H9 (cell line): ENCODE data around the gene ABLIM3. TPM values are rescaled to one million over a fixed set of nuclear protein-coding genes. Genes with fewer than 3 reads are reported as not detected.

Source experiments
- DNase-seq: peaks from one replicate; pipeline ENCODE4 v3.0.0-alpha.2; 2017
- H2AFZ ChIP-seq: one replicate; pipeline ENCODE4 v1.6.1; 2013; ENCODE audit warnings: mild to moderate bottlenecking, low read length, control low read depth, moderate library complexity
- H2AK5ac ChIP-seq: 2 replicates; pipeline ENCODE4 v1.6.1; 2013; ENCODE audit warnings: low read length, control low read depth, mixed read lengths; ENCODE audit not compliant: insufficient read length
- H2BK120ac ChIP-seq: one replicate; pipeline ENCODE4 v1.6.1; 2013; ENCODE audit warnings: low read depth, mild to moderate bottlenecking, low read length, control low read depth, inconsistent platforms; ENCODE audit not compliant: poor library complexity, severe bottlenecking
- H2BK12ac ChIP-seq: 2 replicates; pipeline ENCODE4 v1.6.1; 2013; ENCODE audit warnings: low read length, control low read depth, mixed read lengths, low read depth; ENCODE audit not compliant: insufficient read length
- H2BK15ac ChIP-seq: 2 replicates; pipeline ENCODE4 v1.6.1; 2013; ENCODE audit warnings: low read depth, low read length, control low read depth
- H2BK20ac ChIP-seq: one replicate; pipeline ENCODE4 v1.6.1; 2013; ENCODE audit warnings: low read depth, mild to moderate bottlenecking, low read length, control low read depth, inconsistent platforms; ENCODE audit not compliant: poor library complexity, severe bottlenecking
- H2BK5ac ChIP-seq: 2 replicates; pipeline ENCODE4 v1.6.1; 2013; ENCODE audit warnings: low read length, control low read depth, mixed read lengths; ENCODE audit not compliant: insufficient read length
- H3K14ac ChIP-seq: 2 replicates; pipeline ENCODE4 v1.6.1; 2013; ENCODE audit warnings: low read length, control low read depth; ENCODE audit not compliant: insufficient read depth
- H3K18ac ChIP-seq: 2 replicates; pipeline ENCODE4 v1.6.1; 2013; ENCODE audit warnings: low read depth, mild to moderate bottlenecking, mixed read lengths, low read length, control low read depth; ENCODE audit not compliant: insufficient read length
- H3K23ac ChIP-seq: 2 replicates; pipeline ENCODE4 v1.6.1; 2013; ENCODE audit warnings: low read length, control low read depth, mixed read lengths, low read depth; ENCODE audit not compliant: insufficient read length
- H3K23me2 ChIP-seq: 2 replicates; pipeline ENCODE4 v1.6.1; 2013; ENCODE audit warnings: low read depth, mild to moderate bottlenecking, mixed read lengths, low read length, control low read depth; ENCODE audit not compliant: insufficient read length, poor library complexity, severe bottlenecking
- H3K27ac ChIP-seq: 2 replicates; pipeline ENCODE4 v1.5.1; 2013; ENCODE audit warnings: low read length, control low read depth, mixed read lengths, low read depth; ENCODE audit not compliant: insufficient read length
- H3K27me3 ChIP-seq: 2 replicates; pipeline ENCODE4 v1.6.1; 2013; ENCODE audit warnings: low read length, control low read depth, inconsistent platforms; ENCODE audit not compliant: insufficient read depth
- H3K4ac ChIP-seq: 2 replicates; pipeline ENCODE4 v1.6.1; 2013; ENCODE audit warnings: low read depth, mild to moderate bottlenecking, control low read depth, inconsistent platforms, low read length, moderate library complexity
- H3K4me1 ChIP-seq: 2 replicates; pipeline ENCODE4 v1.6.1; 2013; ENCODE audit warnings: low read length, control low read depth, inconsistent platforms; ENCODE audit not compliant: insufficient read depth
- H3K4me2 ChIP-seq: 2 replicates; pipeline ENCODE4 v1.6.1; 2013; ENCODE audit warnings: low read length, control low read depth, mixed read lengths; ENCODE audit not compliant: insufficient read length, insufficient read depth
- H3K56ac ChIP-seq: 2 replicates; pipeline ENCODE4 v1.6.1; 2013; ENCODE audit warnings: low read depth, mild to moderate bottlenecking, mixed read lengths, low read length, control low read depth; ENCODE audit not compliant: insufficient read length
- H3K79me1 ChIP-seq: 2 replicates; pipeline ENCODE4 v1.6.1; 2013; ENCODE audit warnings: low read depth, mild to moderate bottlenecking, moderate library complexity, low read length, control low read depth, inconsistent platforms; ENCODE audit not compliant: insufficient read depth, poor library complexity, severe bottlenecking
- H3K79me2 ChIP-seq: 2 replicates; pipeline ENCODE4 v1.6.1; 2013; ENCODE audit warnings: low read length, control low read depth, inconsistent platforms; ENCODE audit not compliant: insufficient read depth
- H3K9ac ChIP-seq: 2 replicates; pipeline ENCODE4 v1.6.1; 2013; ENCODE audit warnings: low read length, control low read depth, mixed read lengths; ENCODE audit not compliant: insufficient read length; ENCODE audit errors: extremely low read depth
- H3K9me3 ChIP-seq: one replicate; pipeline ENCODE4 v1.6.1; 2013; ENCODE audit warnings: low read depth, low read length, inconsistent platforms; ENCODE audit not compliant: control insufficient read depth
- H3T11ph ChIP-seq: one replicate; pipeline ENCODE4 v1.6.1; 2013; ENCODE audit warnings: mild to moderate bottlenecking, low read length, control low read depth, inconsistent platforms
- H4K20me1 ChIP-seq: one replicate; pipeline ENCODE4 v1.6.1; 2013; ENCODE audit not compliant: control insufficient read depth, insufficient read length, insufficient read depth
- H4K5ac ChIP-seq: 2 replicates; pipeline ENCODE4 v1.6.1; 2013; ENCODE audit warnings: low read depth, mild to moderate bottlenecking, mixed read lengths, low read length, control low read depth; ENCODE audit not compliant: insufficient read length
- H4K8ac ChIP-seq: replicated peaks from 2 replicates; pipeline ENCODE4 v1.6.1; 2013; ENCODE audit warnings: low read length, control low read depth, mixed read lengths, low read depth; ENCODE audit not compliant: insufficient read length
- H4K91ac ChIP-seq: 2 replicates; pipeline ENCODE4 v1.6.1; 2013; ENCODE audit warnings: low read depth, mild to moderate bottlenecking, moderate library complexity, mixed read lengths, low read length, control low read depth; ENCODE audit not compliant: insufficient read length
- H3K27ac Mint-ChIP-seq, 3 experiments: 2 replicates in 2 of 3; 3 replicates in 1 of 3; pipeline ENCODE4 v1.8.0; 2020 to 2021; ENCODE audit warnings: mixed read lengths in 3 of 3, mild to moderate bottlenecking in 1 of 3, moderate library complexity in 1 of 3
- H3K27me3 Mint-ChIP-seq: 2 replicates; pipeline ENCODE4 v1.8.0; 2021; ENCODE audit warnings: low read depth, mild to moderate bottlenecking, moderate library complexity, mixed read lengths
- H3K36me3 Mint-ChIP-seq, 3 experiments: 2 replicates in 2 of 3; 3 replicates in 1 of 3; pipeline ENCODE4 v1.8.0; 2020 to 2021; ENCODE audit warnings: low read depth in 3 of 3, mixed read lengths in 3 of 3; ENCODE audit not compliant: insufficient read depth in 1 of 3
- H3K4me1 Mint-ChIP-seq, 2 experiments: 2 replicates each; pipeline ENCODE4 v1.8.0; 2020; ENCODE audit warnings: mixed read lengths in 2 of 2
- H3K4me3 Mint-ChIP-seq, 2 experiments: 2 replicates in 1 of 2; 3 replicates in 1 of 2; pipeline ENCODE4 v1.8.0; 2020 to 2021; ENCODE audit warnings: mild to moderate bottlenecking in 2 of 2, mixed read lengths in 2 of 2, moderate library complexity in 1 of 2
- H3K9me3 Mint-ChIP-seq, 2 experiments: 2 replicates in 1 of 2; 3 replicates in 1 of 2; pipeline ENCODE4 v1.8.0; 2020; ENCODE audit warnings: mild to moderate bottlenecking in 2 of 2, mixed read lengths in 2 of 2, moderate library complexity in 1 of 2
- WGBS: extraction: QIAGEN DNeasy Blood & Tissue Kit; methylation state at CpG from one replicate; pipeline ENCODE4 v1.1.7; 2013; ENCODE audit warnings: missing lambda C conversion rate, low lambda C conversion rate, mixed read lengths; ENCODE audit not compliant: insufficient read length; ENCODE audit errors: extremely low coverage; 5-methylcytosine and 5-hydroxymethylcytosine counted together
- total RNA-seq: library from RNA; stranded (reverse); gene quantifications from 2 replicates; pipeline ENCODE4 v1.2.1, GENCODE V29; 2021
- TF ChIP-seq, protein P1 (sequence below): fragments of 200-600 bp; sonication (generic); conservative IDR thresholded peaks from 3 replicates; pipeline ENCODE4 v1.8.0; 2021; ENCODE audit warnings: antibody characterized with exemption, mild to moderate bottlenecking

The ABLIM3 gene
- total RNA-seq, 1 experiment from 2014 or later: 0.20 TPM

DNA sequence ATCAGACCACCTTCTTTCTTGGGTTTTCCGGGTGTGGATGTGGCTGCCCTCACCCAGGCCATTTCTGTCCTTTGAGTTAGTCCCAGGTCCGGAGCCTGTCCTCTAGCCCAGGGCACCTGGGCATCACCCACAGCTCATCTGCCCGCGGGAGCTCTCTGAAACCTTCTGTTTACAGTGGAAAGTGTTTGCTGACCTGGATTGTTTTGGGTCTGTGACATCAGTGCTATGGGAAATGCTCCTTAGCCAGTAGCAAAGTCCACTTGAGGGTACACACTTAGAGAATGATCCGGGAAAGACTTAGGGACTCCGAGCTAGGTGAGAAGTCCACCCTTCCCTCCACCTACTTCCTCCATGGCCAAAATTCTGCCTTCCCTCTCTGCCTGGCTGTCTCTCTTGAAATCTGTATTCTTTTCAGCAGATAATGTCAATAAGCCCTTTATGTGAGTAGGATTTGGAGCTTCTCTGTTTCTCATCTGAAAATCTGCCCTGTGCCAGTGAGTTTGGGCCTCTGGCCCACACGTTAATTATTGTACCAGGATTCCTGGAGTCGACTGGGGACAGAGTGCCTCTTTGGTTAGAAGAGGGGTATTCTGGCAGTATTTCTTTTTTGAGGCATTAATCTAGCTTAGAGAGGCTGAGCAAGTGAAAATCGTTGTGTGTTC is 19.9 kb downstream of the ABLIM3 start:
- no peak overlapping the region for H3K18ac ChIP-seq
- no peak overlapping the region for H2AK5ac ChIP-seq
- no peaks in the 10 kb centered on the region for H3K4me1 Mint-ChIP-seq
- no peaks in the 10 kb centered on the region for H3K23me2 ChIP-seq
- no peak overlapping the region for H2BK120ac ChIP-seq
- H3K14ac ChIP-seq: no peak overlapping the region
- no peak overlapping the region for H2BK5ac ChIP-seq
- H3K27ac ChIP-seq: no peak overlapping the region
- TF ChIP-seq, protein P1, sequence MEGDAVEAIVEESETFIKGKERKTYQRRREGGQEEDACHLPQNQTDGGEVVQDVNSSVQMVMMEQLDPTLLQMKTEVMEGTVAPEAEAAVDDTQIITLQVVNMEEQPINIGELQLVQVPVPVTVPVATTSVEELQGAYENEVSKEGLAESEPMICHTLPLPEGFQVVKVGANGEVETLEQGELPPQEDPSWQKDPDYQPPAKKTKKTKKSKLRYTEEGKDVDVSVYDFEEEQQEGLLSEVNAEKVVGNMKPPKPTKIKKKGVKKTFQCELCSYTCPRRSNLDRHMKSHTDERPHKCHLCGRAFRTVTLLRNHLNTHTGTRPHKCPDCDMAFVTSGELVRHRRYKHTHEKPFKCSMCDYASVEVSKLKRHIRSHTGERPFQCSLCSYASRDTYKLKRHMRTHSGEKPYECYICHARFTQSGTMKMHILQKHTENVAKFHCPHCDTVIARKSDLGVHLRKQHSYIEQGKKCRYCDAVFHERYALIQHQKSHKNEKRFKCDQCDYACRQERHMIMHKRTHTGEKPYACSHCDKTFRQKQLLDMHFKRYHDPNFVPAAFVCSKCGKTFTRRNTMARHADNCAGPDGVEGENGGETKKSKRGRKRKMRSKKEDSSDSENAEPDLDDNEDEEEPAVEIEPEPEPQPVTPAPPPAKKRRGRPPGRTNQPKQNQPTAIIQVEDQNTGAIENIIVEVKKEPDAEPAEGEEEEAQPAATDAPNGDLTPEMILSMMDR: no peak
- no peaks in the 10 kb centered on the region for H3K9me3 Mint-ChIP-seq
- H3K27me3 Mint-ChIP-seq: no peaks in the 10 kb centered on the region
- H3K27me3 ChIP-seq: no peaks in the 10 kb centered on the region
- H2AFZ ChIP-seq: no peak overlapping the region
- no peaks in the 10 kb centered on the region for H3K79me1 ChIP-seq
- no peak overlapping the region for H3K4ac ChIP-seq
- no peak overlapping the region for H2BK20ac ChIP-seq
- no peaks in the 10 kb centered on the region for H3K4me1 ChIP-seq
- no peak overlapping the region for H3K4me2 ChIP-seq
- no peaks in the 10 kb centered on the region for H3K36me3 Mint-ChIP-seq
- H3K23ac ChIP-seq: no peak overlapping the region
- no peak overlapping the region for H4K8ac ChIP-seq
- H4K91ac ChIP-seq: no peak overlapping the region
- WGBS: no CpG with 5 or more reads among the region's 9 CpGs
- H3K9me3 ChIP-seq: no peaks in the 10 kb centered on the region
- no peak overlapping the region for H3T11ph ChIP-seq
- no peak overlapping the region for H3K4me3 Mint-ChIP-seq
- no peaks in the 10 kb centered on the region for H4K20me1 ChIP-seq
- H3K27ac Mint-ChIP-seq: no peak overlapping the region
- no peaks in the 10 kb centered on the region for H3K79me2 ChIP-seq
- H3K56ac ChIP-seq: no peak overlapping the region
- no peak overlapping the region for H2BK15ac ChIP-seq
- H2BK12ac ChIP-seq: no peak overlapping the region
- no peak overlapping the region for H3K9ac ChIP-seq
- H4K5ac ChIP-seq: no peak overlapping the region
- DNase-seq: no peak
